Calu3 (cell line): ENCODE measurements around the gene EGF. TPM values are rescaled to one million over a fixed set of nuclear protein-coding genes. Genes with fewer than 3 reads are reported as not detected.
"Not testable (repeated sequence)": the region's sequence is repeated elsewhere in the genome, so short reads cannot be mapped to it uniquely, and the experiment has no call there.

ENCODE experiments used
- BruUV-seq: library from RNA; stranded (reverse); fragments of 400-500 nt; replicated peaks from 2 replicates; lab custom pipeline; 2021; lab: Mats Ljungman, UMichigan
- CTCF ChIA-PET: fragments of 300-600 bp; sonication (Branson Sonifier 250); formaldehyde crosslinking; loops from one replicate; lab custom pipeline; 2022; ENCODE audit warnings: antibody characterized with exemption; lab: Charles Lee
- DNase-seq: peaks from one replicate; pipeline ENCODE4 v3.0.0; 2022
- H3K27ac Mint-ChIP-seq: one replicate; pipeline ENCODE4 v1.8.0; 2022; ENCODE audit warnings: mixed read lengths; ENCODE audit not compliant: unreplicated experiment
- H3K27me3 Mint-ChIP-seq: one replicate; pipeline ENCODE4 v1.8.0; 2022; ENCODE audit warnings: mixed read lengths; ENCODE audit not compliant: unreplicated experiment
- H3K36me3 Mint-ChIP-seq: one replicate; pipeline ENCODE4 v1.8.0; 2022; ENCODE audit warnings: mild to moderate bottlenecking, moderate library complexity, mixed read lengths; ENCODE audit not compliant: insufficient read depth, unreplicated experiment
- H3K4me1 Mint-ChIP-seq: one replicate; pipeline ENCODE4 v1.8.0; 2022; ENCODE audit warnings: mild to moderate bottlenecking, low read depth, mixed read lengths; ENCODE audit not compliant: unreplicated experiment
- H3K4me3 Mint-ChIP-seq: one replicate; pipeline ENCODE4 v1.8.0; 2022; ENCODE audit warnings: mild to moderate bottlenecking, low read depth, moderate library complexity, mixed read lengths; ENCODE audit not compliant: unreplicated experiment
- H3K9me3 Mint-ChIP-seq: one replicate; pipeline ENCODE4 v1.8.0; 2022; ENCODE audit warnings: low read depth, mixed read lengths; ENCODE audit not compliant: unreplicated experiment
- intact Hi-C: fragments of 100-400 bp; cut with micrococcal nuclease; formaldehyde crosslinking; loops from one replicate; pipeline ENCODE4 v1.10.0; 2022; ENCODE audit not compliant: unreplicated experiment
- total RNA-seq: library from RNA; stranded (reverse); gene quantifications from 2 replicates; pipeline ENCODE4 v1.2.3, GENCODE V29; 2022
- TF ChIP-seq, protein P1 (sequence below): fragments of 200-600 bp; IDR thresholded peaks from one replicate; pipeline ENCODE4 v1.8.0; 2022; ENCODE audit warnings: antibody characterized with exemption; ENCODE audit not compliant: unreplicated experiment

The EGF gene
- total RNA-seq, 1 experiment from 2014 or later: 1.4 TPM

DNA sequence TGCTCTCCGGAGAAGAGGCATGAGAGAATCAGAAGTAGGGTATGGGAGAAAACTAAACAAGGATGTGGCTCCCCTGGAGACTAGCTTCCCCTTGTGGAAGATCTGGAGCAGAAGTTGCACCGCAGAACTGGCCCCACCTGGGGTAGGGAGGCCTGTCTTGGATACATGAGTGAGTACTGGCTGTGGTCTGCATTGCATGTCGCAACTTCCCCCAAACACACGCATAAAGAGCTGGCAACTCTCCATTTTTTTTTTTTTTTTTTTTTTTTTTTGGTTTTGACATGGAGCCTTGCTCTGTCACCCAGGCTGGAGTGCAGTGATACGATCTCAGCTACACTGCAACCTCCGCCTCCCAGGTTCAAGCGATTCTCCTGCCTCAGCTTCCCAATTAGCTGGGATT lies 119.9 kb downstream of the EGF start:
- intact Hi-C loops: no loop called here

DNA sequence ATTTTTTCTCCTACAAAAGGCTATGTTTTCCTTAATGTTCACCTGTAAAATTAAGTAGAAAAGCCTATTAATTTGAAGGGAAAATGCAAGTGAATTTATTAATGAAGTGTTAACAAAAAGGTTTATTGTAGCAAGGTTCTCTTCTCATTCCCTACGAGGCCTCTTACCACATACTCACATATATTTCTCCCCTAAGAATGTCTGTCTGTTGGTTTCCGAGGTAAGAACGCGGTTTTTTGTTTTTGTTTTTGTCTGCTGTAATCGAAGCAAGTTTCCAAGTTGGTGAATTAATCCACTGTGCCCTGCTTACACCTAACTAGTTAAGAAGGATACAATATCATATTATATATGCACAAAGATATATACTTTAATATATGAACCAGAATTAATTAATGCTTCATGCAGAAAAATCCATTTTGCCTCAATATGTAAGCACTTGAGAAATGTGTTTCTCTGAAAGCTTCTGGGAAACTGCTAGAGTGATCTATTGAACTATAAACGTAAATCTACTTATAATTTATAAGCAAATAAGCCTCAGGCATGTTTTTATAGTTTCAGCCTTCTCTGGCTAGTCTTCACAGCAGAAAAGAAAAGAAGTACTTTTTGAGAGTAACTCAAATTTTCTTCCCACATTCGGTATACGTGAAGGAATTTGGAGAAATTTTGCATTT lies 120.8 kb downstream of the EGF start:
- Mint-ChIP-seq H3K27ac (no peak overlapping the region), H3K27me3 (no peaks in the 10 kb centered on the region), H3K4me1 (no peaks in the 10 kb centered on the region), H3K4me3 (no peak overlapping the region), H3K9me3 (peaks cover 3% of the 10 kb centered on the region), H3K36me3 (no peaks in the 10 kb centered on the region)
- TF ChIP-seq, protein P1, sequence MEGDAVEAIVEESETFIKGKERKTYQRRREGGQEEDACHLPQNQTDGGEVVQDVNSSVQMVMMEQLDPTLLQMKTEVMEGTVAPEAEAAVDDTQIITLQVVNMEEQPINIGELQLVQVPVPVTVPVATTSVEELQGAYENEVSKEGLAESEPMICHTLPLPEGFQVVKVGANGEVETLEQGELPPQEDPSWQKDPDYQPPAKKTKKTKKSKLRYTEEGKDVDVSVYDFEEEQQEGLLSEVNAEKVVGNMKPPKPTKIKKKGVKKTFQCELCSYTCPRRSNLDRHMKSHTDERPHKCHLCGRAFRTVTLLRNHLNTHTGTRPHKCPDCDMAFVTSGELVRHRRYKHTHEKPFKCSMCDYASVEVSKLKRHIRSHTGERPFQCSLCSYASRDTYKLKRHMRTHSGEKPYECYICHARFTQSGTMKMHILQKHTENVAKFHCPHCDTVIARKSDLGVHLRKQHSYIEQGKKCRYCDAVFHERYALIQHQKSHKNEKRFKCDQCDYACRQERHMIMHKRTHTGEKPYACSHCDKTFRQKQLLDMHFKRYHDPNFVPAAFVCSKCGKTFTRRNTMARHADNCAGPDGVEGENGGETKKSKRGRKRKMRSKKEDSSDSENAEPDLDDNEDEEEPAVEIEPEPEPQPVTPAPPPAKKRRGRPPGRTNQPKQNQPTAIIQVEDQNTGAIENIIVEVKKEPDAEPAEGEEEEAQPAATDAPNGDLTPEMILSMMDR: no peak
- intact Hi-C loops: no loop called here
- no peak for DNase-seq
- no TSS peak for BruUV-seq
- CTCF ChIA-PET: no interaction called here

More for the DNA sequence above, 119.9 kb downstream of the EGF start:
- no peaks in the 10 kb centered on the region for H3K36me3 Mint-ChIP-seq
- no peaks in the 10 kb centered on the region for H3K4me1 Mint-ChIP-seq
- H3K4me3 Mint-ChIP-seq: no peak overlapping the region
- TF ChIP-seq, protein P1: no peak
- peaks cover 3% of the 10 kb centered on the region for H3K9me3 Mint-ChIP-seq
- CTCF ChIA-PET: no interaction called here
- BruUV-seq: no TSS peak
- DNase-seq: no peak
- no peak overlapping the region for H3K27ac Mint-ChIP-seq
- H3K27me3 Mint-ChIP-seq: no peaks in the 10 kb centered on the region

DNA sequence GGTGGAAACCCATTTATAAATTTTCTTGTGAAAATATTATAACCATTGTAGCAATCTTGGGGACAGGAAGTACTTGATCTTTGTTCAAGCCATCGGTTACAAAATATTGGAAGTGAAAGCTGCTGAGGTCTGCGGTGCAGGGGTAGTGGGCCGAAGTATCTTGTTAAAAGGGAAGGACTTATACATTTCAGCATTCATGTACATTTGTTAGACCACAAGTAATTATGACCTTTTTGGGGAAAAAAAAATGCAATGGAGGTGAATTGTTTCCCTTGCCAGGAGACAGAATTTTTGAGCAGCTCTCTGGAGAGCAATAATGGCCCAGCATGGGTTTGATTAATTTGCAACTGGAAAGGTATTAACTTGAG lies 121.3 kb downstream of the EGF start:
- BruUV-seq: no TSS peak
- TF ChIP-seq, protein P1: no peak
- no peak for DNase-seq
- H3K4me1 Mint-ChIP-seq: no peaks in the 10 kb centered on the region
- CTCF ChIA-PET: no interaction called here
- intact Hi-C loops: no loop called here
- no peak overlapping the region for H3K4me3 Mint-ChIP-seq
- H3K36me3 Mint-ChIP-seq: no peaks in the 10 kb centered on the region
- H3K27ac Mint-ChIP-seq: no peak overlapping the region
- H3K9me3 Mint-ChIP-seq: peaks cover 3% of the 10 kb centered on the region
- H3K27me3 Mint-ChIP-seq: no peaks in the 10 kb centered on the region

DNA sequence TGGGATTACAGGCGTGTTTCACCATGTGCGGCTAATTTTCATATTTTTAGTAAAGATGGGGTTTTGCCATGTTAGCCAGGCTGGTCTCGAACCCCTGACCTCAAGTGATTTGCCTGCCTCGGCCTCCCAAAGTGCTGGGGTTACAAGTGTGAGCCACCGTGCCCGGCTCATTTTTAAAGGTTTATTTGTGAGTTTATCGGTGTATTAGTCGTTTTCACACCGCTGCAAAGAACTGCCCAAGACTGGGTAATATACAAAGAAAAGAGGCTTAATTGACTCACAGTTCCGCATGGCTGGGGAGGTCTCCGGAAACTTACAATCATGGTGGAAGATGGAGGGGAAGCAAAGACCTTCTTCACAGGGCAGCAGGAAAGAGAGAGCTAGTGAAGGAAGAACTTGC lies 126.5 kb downstream of the EGF start:
- CTCF ChIA-PET, intact Hi-C loops, BruUV-seq: not testable (repeated sequence)

DNA sequence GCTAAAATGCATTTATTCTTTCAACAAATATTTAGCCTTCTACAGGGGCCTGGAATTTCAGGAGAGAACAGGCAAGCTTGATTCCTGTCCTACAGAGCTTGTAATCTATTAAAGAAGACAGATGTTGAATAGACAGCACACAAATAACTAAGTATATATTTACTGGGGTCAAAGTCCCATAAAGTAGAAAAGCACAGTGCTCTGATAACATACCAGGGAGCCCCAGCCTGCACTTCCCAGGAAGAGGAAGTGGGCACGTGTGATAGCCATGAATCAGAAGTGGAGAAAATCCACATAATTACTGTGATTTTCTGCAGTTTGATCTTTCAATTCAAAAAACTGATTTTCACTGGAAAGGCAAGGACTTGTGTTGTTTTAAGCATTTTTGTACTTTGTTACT lies 129.1 kb downstream of the EGF start:
- H3K9me3 Mint-ChIP-seq: no peaks in the 10 kb centered on the region
- H3K27ac Mint-ChIP-seq: no peak overlapping the region
- no peaks in the 10 kb centered on the region for H3K27me3 Mint-ChIP-seq
- CTCF ChIA-PET: no interaction called here
- DNase-seq: no peak
- BruUV-seq: no TSS peak
- H3K36me3 Mint-ChIP-seq: no peaks in the 10 kb centered on the region
- TF ChIP-seq, protein P1: no peak
- no peak overlapping the region for H3K4me3 Mint-ChIP-seq
- intact Hi-C loops: no loop called here
- no peaks in the 10 kb centered on the region for H3K4me1 Mint-ChIP-seq

More for the DNA sequence above, 126.5 kb downstream of the EGF start:
- H3K9me3 Mint-ChIP-seq, H3K27me3 Mint-ChIP-seq, H3K4me1 Mint-ChIP-seq, H3K27ac Mint-ChIP-seq, H3K36me3 Mint-ChIP-seq, H3K4me3 Mint-ChIP-seq, DNase-seq: not testable (repeated sequence)
